Left kidney (tissue), 2 donors: ENCODE measurements around the gene CASP8. TPM values are rescaled to one million over a fixed set of nuclear protein-coding genes. Genes with fewer than 3 reads are reported as not detected.
"Not testable (repeated sequence)": the region's sequence is repeated elsewhere in the genome, so short reads cannot be mapped to it uniquely, and the experiment has no call there.

Experiments
- DNase-seq: peaks from one replicate; pipeline ENCODE4 v3.0.0-alpha.2; 2013
- polyA plus RNA-seq: library from polyadenylated mRNA; unstranded; fragments of 120-200 nt; gene quantifications from one replicate; pipeline ENCODE4 v1.2.1, GENCODE V29; 2013; ENCODE audit not compliant: insufficient read length

Gene CASP8
- polyA plus RNA-seq, 1 donor, result 16.9 TPM

DNA sequence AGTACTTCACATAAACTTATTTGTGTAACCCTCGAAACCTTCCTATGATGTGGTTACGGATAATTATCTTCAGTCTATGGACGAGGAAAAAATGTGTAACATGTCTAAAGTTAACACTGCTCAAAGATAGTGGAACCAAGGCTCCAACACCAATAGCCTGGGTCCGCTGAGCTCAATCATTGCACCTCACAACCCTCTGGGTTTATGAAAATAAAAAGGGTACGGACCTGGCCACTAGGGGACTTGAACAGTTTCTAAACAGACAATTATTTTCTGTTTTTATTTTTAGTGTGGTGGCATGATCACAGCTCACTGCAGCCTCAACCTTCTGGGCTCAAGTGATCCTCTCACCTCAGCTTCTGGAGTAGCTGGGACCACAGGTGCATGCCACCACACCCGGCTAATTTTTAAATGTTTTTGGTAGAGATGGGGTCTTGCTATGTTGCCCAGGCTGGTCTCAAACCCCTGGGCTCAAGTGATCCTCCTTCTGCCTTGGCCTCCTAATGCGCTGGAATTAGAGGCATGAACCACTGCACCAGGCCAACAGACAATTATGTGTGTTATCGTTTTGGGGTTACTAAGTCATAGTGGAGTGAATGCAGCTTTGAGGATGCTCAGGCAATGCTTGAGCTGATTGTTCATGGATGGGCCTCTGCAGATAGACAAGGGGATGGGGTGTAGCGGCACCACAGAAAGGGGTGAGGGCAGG, 10.1 kb downstream of the CASP8 start:
- no peak for DNase-seq

DNA sequence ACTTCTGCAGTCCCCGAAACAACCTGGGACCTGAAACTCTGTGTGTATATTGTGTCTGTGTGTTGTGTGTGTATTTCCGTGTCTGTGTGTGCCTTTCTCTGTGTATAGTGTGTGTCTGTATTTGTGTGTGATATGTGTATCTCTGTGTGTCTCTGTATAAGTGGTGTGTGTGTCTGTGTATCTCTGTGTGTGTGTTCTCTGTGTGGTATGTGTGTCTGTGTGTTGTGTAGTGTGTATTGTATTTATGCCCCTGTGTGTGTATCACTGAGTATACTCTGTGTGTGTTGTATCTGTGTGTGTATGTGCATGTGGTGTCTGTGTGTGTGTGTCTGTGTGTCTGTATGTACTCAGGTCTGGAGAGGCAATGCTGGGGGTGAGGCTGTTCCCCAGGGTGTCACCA, 11.6 kb downstream of the CASP8 start:
- no peak for DNase-seq

DNA sequence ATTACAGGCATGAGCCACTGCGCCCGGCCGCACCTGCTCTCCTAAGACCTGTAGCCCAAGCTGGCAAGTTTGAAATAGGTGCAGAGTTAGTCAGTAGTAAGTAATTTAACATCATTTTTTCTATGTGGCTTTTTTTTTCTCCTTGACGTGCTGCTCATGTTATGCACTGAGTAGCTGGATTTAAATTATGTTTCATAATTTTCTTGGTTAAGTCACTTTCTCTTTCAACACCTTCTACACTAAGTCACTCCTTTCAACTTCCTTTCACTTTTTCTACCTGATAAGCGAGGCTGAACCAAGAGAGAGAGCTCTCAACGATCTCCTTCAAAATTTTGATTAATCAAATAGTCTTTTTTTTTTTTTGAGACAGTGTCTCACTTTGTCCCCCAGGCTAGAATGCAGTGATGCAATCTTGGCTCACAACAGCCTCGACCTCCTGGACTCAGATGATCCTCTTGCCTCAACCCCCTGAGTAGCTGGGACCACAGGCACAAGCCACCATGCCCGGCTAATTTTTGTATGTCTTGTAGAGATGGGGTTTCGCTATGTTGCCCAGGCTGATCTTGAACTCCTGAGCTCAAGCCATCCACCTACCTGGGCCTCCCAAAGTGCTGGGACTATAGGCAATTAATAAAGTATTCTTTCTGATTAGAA, 13.1 kb downstream of the CASP8 start:
- no peak for DNase-seq

DNA sequence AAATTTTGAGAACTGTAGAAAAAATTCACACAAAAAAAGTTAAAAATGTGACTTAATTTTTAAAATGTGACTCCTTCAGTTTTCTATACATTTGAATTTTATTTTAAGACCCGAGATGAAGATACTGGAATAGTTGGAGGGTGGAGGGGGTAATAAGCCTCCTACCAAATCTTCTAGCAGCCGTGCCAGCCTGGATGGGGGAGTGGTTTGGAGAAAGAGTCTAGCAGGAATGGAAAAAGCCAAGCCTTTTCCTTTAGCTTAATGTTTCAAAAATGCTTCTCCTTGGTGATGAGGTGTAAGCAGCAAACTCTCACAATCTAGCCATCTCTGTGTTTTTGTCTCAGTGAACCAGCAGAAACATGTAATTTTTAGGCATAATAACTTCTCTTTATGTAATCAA, 14.7 kb downstream of the CASP8 start:
- no peak for DNase-seq

DNA sequence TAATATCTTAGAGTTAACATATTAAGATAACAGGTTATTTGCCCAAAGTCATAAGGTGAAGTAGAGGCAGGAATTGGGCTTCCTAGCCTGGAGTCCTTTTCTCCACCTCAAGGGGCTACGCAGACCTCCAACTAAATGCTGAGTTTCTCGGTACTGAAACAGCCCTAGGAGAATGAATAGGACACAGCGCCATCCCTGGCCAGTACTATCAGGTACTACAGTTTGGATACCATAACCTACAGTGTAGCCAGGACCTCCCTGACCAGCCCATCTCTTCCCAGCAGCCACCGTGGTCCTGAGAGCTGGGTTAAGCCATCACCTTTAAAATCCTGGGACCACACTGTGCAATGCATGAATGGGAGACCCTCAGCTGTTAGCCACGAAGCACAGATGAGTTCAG, 15.7 kb downstream of the CASP8 start:
- DNase-seq, result no peak

DNA sequence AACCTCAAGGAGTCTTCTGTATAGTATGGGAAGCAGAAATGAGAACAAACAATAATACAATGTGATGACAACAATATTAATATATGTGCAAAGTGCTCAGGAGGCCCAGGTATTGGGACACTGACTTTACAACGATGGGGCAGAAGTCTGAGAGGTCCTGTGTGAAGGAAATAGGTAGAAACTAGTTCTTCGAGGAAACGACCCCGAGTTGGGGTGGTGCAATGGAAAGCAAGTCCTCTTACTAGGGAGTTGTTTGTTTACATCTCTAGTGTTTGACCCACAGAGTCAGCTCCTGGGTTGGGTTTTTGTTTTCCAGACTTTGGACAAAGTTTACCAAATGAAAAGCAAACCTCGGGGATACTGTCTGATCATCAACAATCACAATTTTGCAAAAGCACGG, 16.2 kb downstream of the CASP8 start:
- no peak for DNase-seq

DNA sequence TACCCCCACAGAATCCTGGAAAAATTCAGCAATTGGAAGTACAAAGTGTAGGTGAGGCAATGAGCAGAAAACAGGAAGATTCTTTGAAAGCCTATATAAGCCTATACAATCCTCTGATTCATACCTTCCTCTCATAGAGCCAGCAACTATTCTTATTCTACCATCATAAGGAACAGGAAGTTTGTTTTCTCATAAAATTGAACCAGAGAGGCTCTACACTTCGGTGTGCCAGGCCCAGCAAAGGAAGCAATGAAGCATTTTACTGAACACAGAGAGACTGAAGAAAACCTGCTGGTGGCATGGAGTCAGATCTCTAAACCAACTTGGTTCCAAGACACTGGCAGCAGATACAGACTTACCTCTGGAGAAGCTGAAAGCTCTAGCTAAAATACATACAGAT, 18.7 kb downstream of the CASP8 start:
- DNase-seq, result no peak

DNA sequence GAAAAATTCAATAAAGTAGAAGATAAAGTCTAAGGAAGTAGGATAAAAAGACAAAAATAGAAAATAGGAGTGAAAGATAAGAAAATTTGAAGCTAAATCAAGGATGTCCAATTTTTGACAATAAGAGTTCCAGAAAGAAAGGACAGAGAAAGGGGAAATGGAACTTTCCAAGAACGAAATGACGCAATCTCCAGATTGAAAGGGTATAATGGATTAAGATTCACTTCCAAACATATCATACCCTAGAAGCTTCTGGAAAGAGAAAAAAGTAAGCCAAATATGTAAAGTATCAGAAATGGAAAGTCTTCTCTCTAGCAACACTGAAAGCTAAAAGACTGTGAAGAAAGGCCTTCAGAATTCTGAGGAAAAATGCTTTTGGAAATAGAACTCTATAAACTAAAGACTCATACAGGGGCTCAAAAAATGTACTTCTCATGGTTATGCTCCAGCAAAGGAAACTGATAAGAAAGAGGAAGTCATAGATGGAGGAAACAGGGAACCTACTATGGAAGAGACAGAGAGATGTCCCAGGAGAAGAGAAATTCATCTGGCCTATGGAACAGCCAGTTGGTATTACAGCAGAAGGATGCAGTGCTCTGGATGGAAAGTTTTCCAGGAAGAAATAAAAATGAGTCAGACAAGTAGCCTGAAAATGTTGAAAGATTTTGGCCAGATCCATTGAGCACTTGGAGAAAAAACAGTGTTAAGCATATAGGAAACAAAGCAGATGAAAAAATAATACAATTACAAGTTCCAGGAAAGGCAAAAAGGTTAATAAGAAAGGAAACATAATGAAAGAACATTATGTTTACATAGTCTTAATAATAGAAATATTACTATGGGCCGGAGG, 20.1 kb downstream of the CASP8 start:
- DNase-seq, result no peak

DNA sequence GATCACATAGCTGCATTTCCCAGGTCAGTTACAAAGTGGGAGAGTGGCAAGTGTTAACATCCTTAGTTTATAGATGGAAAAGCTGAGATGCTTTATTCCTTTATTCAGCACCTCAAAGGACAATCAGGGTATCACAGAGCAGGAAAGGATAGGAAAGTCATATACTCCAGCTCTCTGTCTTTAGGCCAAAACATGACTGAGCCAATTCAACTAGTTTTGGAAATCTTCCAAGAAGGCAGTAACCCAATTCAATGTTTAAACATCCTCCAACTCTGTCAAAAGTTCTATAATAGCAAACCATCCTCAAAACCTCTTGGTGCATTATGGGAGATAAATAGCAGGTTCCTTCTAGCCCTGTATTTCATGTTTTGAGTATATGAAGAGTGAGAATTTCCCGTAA, 25.2 kb downstream of the CASP8 start:
- no peak for DNase-seq

DNA sequence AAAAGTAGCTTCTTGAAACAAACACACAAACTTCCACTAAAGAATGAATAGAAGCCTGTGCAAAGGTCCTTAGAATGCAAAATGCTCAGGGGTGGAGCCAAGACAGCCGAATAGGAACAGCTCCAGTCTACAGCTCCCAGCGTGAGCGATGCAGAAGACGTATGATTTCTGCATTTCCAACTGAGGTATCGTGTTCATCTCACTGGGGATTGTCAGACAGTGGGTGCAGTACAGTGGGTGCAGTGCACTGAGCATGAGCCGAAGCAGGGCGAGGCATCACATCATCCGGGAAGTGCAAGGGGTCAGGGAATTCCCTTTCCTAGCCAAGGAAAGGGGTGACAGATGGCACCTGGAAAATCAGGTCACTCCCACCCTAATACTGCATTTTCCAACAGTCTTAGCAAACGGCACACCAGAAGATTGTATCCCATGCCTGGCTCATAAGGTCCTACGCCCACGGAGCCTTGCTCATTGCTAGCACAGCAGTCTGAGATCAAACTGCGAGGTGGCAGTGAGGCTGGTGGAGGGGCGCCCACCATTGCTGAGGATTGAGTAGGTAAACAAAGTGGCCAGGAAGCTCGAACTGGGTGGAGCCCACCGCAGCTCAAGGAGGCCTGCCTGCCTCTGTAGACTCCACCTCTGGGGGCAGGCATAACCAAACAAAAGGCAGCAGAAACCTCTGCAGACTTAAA, 30.3 kb downstream of the CASP8 start:
- DNase-seq, result not testable (repeated sequence)

DNA sequence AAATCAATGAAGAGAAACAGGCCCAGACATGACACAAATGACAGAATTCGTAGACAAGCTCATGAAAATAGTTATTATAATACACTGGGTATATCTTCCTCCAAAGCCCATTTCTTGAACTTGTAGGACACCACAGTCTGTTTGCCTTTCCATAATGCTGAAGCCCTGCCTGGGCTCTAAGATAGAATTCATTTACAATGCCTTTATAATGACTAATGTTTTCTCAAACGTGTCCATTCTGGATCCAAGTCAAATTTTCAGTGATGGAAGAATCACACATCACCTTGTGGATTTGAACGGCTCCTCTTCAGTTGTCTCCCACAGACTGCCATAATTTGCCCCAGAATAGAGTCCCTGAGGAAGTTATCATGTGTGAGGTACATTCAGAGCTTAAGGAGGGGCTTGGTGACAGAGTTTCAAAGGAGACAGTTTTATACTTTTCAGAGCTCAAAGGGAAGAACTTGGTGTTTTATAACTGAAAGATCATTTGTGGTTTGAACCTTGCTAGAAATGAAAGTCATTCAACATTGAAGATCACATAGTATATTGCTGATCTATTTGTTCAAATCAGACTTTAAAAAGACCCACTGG, 38.2 kb downstream of the CASP8 start:
- no peak for DNase-seq

DNA sequence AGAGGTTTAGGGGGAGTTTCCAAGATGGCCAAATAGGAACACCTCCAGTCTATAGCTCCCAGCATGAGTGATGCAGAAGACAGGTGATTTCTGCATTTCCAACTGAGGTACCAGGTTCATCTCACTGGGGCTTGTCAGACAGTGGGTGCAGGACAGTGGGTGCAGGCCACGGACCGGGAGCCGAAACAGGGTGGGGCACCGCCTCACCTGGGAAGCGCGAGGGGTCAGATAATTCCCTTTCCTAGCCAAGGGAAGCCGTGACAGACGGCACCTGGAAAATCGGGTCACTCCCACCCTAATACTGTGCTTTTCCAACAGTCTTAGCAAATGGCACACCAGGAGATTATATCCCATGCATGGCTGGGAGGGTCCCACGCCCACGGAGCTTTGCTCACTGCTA, 39.6 kb downstream of the CASP8 start:
- DNase-seq, result not testable (repeated sequence)

DNA sequence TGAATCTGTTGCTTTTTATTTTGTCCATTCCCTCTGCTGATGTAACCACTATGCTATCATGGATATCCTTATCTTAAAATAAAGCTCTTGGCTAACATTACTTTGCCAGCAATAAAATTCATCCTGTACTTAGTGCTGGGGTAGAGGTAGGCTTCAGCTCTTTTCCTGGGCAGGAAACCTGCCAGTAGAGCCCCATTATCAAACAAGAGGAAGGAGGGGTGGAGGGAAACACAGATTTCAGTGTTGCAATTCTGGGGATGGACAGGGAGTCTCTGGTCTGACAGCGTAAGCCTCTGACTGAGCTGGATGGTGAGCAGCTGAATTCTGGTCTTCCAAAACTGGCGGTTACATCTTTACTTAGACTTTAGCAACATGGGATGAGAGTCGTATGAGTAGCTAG, 47.5 kb downstream of the CASP8 start:
- no peak for DNase-seq

DNA sequence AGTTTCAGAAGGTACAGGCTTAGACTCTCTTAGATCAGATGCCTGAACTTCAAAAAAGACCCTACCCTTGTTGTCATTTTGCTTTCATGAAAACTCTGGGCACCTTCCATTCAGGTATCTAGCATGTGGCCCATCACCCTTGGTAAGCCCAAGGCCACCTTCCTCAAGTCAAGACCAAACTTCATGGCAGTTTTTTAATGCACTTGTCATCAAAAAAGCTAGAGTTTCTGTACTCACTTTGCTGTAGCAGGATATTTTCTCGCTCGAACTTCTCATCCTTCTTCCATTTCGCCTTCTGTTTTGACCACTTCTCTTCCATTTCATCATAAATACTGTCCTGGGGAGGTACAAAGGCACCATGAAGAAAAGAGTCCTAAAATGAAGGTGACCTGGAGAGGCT, 48.6 kb downstream of the CASP8 start:
- no peak for DNase-seq

DNA sequence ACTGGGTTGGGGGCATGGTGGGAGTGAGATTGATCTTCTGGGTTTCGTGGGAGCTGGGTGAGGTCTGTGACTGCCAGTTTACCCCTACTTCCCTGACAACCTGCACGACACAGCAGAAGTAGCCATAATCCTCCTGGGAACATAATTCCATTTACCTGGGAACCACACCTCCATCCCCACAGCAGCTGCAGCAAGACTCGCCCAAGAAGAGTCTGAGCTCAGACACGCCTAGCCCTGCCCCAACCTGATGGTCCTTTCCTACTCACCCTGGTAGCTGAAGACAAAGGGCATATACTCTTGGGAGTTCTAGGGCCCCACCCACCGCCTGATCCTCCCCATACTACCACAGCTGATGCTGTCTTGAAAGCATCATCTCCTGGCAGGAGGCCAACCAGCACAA, 53.0 kb downstream of the CASP8 start:
- DNase-seq, result no peak

DNA sequence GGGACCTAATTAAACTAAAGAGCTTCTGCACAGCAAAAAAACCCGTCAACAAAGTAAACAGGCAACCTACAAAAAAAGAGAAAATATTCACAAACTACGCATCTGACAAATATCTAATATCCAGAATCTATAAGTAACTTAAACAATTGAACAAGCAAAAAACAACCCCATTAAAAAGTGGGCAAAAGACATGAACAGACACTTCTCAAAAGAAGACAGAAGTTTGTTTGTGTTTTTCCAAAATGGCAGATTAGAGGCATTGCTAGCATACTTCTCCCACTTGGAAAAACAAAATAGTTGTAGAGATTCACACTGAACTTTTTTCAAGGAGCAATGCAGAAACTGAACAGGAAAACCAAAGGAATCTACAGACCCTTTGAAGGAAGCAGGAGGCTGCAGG, 59.2 kb downstream of the CASP8 start:
- no peak for DNase-seq

DNA sequence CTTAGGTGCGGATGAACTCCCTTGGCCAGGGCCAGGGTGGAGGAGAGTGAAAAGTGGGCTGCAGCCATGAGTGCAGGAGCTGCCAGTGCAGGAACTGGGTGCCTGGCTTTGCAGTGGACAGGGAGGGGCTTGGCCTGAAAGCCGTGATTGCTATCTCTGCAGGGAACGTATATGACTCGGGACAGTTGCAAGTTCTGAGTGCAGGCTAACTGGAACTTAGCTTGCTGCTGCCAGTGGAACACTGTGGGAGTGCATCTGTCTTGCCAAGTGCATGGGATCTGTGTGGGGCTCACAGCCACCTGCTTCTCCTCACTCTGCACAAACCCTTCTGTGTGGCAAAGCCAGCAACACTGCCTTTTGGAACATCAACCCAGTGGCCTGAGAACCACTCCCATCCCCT, 59.9 kb downstream of the CASP8 start:
- DNase-seq, result no peak

DNA sequence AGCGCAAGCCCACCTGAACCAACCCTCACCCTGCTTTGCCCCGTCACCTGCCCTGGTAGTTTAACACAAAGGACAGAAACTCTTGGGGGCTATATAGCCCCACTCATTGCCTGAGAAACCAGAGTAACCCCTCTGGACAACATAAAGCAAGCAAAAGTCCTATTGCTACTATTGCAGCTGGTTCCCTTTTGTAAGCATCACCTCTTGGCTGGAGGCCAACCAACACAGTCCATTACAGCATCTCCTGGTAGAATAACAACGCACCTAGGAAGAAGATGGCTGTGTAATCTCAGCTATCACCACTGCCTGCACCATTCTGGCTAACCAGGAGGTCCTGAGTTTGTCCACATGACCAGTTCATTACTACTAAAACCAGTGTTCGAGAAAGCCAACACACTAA, 60.4 kb downstream of the CASP8 start:
- no peak for DNase-seq

DNA sequence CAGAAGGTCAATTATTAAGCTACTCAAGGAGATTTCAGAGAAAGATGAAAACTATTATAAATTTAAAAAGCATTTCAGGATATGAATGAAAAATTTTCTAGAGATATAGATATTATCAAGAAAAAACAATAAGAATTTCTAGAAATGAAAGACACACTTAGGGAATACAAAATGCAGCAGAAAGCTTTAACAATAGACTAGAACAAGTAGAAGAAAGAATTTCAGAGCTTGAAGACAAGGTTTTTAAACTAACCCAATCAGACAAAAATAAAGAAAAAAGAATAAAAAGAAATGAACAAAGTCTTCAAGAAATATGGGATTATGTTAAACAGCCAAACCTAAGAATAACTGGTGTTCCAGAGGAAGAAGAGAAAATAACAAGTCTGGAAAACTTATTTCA, 62.4 kb downstream of the CASP8 start:
- DNase-seq, result no peak

DNA sequence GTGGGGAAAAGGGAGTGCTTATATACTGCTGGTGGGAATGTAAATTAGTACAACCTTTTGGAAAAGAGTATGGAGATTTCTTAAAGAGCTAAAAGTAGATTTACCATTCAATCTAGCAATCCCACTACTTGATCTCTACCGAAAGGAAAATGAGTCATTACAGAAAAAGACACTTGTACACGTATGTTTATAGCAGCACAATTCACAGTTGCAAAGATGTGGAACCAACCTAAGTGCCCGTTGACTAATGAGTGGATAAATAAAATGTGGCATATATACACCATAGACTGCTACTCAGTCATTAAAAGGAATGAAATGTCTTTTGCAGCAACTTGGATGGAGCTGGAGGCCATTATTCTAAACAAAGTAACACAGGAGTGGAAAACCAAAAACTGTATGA, 67.3 kb downstream of the CASP8 start:
- DNase-seq, result no peak

DNA sequence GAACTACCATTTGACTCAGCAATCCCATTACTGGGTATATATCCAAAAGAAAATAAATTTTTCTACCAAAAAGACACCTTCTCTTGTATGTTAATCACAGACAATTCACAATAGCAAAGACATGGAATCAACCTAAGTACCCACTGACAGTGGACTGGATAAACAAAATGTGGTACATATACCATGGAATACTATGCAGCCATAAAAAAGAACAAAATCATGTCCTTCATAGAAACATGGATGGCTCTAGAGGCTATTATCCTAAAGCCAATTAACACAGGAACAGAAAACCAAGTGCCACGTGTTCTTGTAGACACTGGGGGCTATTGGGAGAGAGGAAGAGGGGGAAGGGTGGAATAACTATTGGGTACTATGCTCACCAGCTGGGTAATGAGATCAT, 69.1 kb downstream of the CASP8 start:
- no peak for DNase-seq
